ENCODE measurements around the gene FYTTD1.

DNA sequence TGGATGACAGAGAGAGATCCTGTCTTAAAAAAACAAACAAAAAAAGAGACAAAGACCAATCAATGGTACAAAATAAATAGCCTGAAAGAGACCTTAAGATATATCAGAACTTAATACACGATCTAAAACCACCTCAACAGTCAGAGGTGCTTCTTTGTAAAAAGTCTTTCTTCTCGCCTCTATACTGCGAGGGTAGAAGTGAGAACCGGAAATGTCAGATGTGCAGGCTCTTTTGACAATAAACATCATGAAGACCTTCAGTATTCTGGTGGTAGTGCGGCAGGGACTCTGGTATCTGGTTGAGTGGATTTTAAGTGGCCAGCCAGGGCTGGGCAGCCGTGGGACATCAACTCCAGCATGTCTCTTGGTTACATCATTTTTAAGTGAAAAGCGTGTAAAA, 43.0 kb upstream of the FYTTD1 start:
- TF ChIP-seq, protein P1, sequence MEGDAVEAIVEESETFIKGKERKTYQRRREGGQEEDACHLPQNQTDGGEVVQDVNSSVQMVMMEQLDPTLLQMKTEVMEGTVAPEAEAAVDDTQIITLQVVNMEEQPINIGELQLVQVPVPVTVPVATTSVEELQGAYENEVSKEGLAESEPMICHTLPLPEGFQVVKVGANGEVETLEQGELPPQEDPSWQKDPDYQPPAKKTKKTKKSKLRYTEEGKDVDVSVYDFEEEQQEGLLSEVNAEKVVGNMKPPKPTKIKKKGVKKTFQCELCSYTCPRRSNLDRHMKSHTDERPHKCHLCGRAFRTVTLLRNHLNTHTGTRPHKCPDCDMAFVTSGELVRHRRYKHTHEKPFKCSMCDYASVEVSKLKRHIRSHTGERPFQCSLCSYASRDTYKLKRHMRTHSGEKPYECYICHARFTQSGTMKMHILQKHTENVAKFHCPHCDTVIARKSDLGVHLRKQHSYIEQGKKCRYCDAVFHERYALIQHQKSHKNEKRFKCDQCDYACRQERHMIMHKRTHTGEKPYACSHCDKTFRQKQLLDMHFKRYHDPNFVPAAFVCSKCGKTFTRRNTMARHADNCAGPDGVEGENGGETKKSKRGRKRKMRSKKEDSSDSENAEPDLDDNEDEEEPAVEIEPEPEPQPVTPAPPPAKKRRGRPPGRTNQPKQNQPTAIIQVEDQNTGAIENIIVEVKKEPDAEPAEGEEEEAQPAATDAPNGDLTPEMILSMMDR (IDR thresholded peaks at IDR 0.05) = no peak
- TF ChIP-seq POLR2AphosphoS5 (IDR thresholded peaks at IDR 0.05; ENCODE audit: insufficient read depth in 1 of 2, low read depth in 1 of 2) (no peak), POLR2A (IDR thresholded peaks at IDR 0.05) (no peak)
